Stimulated activated CD8-positive, alpha-beta memory T cell treated with anti-CD3 and anti-CD28 coated beads, Interleukin-12 subunit alpha, Interleukin-12 subunit beta, amount 100 ng/mL, for 24 hours (primary cell): ENCODE data around the gene SMG6.
"Not testable (repeated sequence)": the region's sequence is repeated elsewhere in the genome, so short reads cannot be mapped to it uniquely, and the experiment has no call there.

ENCODE experiments used
- DNase-seq: peaks from one replicate; pipeline ENCODE4 v3.0.0-alpha.2; 2020; ENCODE audit errors: extremely low read depth

SMG6 gene

GRCh38 chr17:2202996-2203575 is 100.5 kb downstream of the SMG6 start:
- DNase-seq, result no peak

- DNase-seq, result no peak
Observed at GRCh38 chr17:2202302-2202995, 101.1 kb downstream of the SMG6 start.

DNA sequence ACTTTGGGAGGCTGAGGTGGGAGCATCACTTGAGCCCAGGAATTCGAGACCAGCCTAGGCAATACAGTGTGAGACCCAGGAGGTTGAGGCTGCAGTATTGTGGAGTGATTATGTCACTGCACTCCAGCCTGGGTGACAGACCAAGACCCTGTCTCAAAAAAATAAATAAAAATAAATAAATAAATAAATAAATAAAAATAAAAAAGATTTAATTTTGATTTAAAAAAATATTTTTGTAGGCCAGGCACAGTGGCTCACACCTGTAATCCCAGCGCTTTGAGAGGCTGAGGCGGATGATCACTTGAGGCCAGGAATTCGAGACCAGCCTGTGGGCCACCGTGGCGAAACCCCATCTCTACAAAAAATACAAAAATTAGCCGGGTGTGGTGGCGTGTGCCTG is 104.2 kb downstream of the SMG6 start:
- DNase-seq, result not testable (repeated sequence)

GRCh38 chr17:2198927-2199326 is 104.7 kb downstream of the SMG6 start:
- no peak for DNase-seq

GRCh38 chr17:2197271-2197670 is 106.3 kb downstream of the SMG6 start:
- DNase-seq, result no peak

DNA sequence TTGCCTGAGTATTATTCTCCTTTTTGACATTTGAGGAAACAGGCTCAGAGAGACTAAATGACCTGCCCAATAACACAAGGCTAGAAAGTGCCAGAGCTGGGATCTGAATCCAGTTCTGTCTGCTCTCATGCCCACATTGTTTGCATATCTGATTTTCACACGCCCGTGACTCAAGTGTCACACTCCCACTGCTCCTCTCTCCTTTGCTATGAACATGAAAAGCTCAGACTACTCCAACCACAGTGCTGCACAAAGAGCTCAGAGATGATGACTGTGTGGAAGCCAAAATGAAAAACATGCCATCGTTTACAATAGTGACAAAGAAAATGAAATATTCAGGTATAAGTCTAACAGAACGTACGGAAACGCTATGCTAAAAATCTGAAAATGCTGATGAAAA is 107.9 kb downstream of the SMG6 start:
- DNase-seq, result no peak

DNA sequence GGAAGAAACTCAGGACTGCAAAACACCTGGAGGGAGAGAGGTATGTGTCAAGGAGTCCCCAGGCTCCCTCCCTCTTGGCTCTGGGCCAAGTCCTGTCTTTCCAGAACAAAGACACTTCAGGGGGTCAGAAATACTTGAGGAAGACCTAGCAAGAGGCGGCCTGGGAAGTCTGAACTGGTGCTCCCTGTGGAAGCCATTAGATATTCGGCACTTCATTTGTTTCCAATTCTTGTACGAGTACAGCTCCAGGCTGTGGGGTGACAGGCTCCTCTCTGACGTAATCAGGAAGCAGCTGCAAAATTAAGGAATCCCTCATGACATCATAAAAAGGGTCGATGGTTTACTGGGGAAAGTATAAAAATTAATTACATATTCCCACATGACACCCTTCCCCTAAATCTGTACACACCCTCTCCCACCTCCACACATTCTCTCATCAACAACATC is 108.7 kb downstream of the SMG6 start:
- DNase-seq, result no peak

- DNase-seq, result peak; percentile 25
Observed at GRCh38 chr17:2192367-2193057, 111.1 kb downstream of the SMG6 start.

DNA sequence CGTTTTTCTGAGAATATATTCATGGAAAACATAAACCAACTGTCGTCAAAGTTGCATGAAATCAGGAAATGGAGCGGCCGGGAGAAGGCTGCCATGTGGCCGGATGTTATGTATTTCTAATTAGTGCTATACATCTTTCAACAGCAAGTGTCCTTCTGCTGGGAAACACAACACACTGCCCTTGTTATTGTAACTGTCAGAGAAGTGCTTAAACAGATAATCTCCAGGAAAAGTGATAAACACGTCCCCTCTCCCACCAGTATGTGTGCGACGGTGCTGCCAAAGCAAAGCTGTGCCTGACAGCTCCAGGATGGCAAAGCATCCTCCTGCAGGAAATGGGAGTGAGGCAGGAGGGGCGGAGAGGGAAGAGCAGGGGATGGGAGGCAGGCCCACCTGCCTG is 111.8 kb downstream of the SMG6 start:
- no peak for DNase-seq

- DNase-seq, result no peak
Observed at GRCh38 chr17:2191227-2191626, 112.4 kb downstream of the SMG6 start.

GRCh38 chr17:2190014-2190413 is 113.6 kb downstream of the SMG6 start:
- DNase-seq, result no peak

DNA sequence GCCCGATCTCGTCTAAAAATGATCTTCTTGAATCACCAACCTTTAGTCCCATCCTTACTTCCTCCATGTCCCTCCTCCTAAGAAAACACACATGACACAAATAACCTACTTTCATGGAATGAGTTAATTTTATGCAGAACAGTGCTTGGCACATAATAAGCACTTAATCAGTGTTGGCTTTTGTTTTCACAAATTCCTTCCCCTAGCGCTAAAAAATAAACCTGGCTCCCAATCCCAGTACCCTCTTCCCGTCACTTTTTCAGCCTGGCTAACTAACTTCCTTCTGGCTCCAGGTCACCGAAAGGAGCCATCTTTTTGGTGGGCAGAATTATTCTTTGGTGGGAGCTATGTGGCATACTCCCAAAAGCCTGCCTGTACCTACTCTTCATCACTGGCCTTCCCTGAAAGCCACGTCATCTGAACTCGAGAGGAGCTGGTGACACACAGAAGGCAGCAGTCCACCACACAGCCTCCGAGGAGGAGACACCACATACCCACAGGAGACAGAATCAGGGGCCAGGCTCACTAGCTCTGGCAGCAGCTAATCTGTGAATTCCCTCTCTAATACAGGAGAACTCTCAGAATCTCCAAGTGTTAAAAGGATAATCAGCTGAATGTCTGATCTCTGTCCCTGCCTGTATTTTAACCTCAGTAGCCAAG is 114.5 kb downstream of the SMG6 start:
- no peak for DNase-seq

DNA sequence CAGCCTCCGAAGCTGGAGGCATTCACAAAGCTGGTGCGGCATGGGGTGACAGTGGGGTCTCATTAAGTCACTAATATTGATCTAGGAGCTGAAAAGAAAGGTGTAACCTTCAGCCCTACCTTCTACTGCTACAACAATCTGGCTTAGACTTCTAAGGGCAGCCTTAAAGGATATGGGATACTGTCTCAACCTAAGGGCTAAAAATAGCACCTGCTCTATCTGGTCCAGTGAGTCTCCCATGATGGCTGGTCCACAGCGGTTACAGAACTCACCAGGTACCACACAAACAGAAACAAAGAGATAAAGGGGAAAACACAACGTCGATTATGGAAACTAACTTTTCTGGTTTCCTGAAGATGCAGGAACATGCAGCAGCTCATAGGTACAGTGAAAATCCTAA is 115.8 kb downstream of the SMG6 start:
- DNase-seq, result no peak

GRCh38 chr17:2186937-2187336 is 116.6 kb downstream of the SMG6 start:
- no peak for DNase-seq

DNA sequence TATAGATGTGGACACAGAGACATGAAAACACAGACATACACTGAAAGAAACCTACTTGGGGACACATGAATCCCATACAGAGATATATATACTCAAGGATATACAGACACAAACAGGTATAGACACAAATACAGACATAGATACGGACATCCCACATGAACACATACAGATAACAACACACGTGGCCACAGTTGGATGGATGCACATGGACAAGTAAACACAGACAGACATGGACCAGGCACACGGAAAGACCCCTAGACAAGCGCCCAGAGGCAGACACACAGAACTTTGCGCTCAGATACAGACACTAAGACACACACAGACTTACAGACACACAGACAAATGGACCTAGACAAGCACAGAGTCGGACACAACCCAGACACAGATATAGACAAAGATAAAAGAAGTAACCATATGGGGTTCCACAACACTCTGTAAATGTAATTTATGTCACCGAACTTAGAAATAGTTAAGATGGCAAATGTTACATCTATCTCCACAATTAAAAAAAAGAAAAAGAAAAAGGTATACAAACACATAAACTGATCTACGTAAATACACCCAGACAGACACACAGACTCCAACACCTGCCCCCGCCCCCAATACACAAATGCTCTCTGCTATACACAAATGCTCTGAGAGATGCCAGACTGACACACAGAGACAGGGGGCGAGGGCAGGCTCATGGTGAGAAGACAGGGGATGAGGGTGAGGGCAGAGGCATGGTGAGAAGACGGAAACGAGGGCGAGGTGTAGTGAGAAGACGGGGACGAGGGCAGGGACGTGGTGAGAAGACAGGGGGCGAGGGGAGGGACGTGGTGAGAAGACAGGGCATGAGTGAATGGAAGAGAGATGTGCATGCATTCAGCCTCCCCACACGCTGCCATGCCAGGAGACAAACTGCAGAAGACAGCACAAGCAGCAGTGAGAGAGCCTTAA is 118.3 kb downstream of the SMG6 start:
- DNase-seq, result no peak

DNA sequence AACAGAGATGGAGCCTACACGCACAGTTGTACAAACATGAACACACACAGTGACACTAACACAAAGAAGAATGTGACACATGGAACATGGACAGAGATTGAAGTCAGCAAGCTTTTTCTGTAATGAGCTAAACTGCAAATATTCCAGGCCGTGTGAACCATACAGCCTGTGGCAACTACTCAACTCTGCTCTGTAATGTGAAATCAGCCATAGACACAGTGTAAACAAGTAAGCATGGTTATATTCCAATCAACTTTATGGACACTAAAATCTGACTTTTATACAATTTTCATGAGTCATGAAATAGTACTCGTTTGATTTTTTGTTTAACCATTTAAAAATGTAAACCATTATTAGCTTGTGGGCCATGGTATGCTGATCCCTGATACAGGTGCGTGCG is 120.2 kb downstream of the SMG6 start:
- DNase-seq, result no peak

DNA sequence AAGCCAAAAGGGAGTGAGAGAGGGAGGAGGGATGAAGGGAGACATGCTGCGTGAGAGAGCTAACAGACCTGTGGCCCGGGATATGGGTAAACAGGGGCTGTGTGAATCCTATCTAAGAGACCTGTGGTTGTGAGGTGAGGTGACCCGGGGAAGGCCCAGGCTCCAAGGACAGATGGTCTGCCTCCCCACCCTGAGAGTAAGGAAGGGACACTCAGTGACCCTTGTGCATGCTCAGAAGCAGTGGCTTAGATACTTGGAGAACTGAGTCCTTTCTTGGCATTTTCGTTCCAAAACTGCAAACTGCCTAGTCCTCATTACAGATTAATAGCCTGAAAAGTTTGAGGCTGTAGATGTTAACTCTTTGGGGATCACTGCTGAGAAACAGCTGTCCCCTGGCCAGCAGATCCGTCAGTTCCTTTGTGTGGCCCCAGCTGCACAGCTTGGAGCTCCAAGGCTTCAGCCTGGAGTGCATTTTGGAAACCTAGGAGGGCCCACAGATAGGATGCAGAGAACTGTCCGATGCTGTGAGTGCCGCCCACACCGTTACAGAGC is 121.6 kb downstream of the SMG6 start:
- DNase-seq, result no peak

DNA sequence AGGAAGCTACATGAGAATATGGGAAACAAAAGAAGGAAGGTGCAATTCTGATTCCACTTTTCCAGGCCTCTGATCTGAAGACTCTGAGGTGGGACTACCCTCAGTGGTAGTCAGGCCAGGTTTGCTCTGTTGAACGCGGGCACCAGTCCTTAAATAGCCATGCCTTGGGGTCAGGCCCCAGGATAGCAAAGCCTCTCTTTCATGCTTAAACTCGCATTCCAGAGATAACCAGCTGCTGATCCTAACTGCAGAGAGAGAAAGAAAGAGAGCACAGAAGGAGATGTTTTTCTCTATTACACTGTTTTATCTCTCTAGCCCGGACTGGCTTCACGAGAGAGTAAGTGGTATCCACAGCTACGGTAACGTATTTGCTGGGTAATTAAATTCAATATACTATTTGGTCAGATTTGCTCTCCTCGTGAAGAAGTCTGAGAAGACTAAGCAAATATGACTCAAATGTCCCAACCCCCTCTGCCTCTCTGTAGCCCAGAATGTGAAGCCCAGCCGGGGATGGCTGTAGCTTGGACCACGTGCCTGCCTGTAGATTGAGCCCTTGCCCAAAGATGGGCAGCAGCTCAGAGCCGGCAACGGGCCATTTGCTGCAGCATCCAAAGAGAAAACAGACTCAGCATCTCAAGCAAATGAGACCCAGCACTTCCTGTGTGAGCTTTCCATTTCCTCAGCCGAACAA is 122.2 kb downstream of the SMG6 start:
- no peak for DNase-seq

- no peak for DNase-seq
Observed at GRCh38 chr17:2180768-2181167, 122.8 kb downstream of the SMG6 start.

- no peak for DNase-seq
Observed at GRCh38 chr17:2179615-2180295, 123.8 kb downstream of the SMG6 start.
